CD4-positive, alpha-beta T cell (primary cell): ENCODE data around the gene CDK5RAP2. TPM values are rescaled to one million over a fixed set of nuclear protein-coding genes. Genes with fewer than 3 reads are reported as not detected.

Experiments used
- ATAC-seq: fragments of 200-7000 bp; cut with Tn5 transposase; one replicate; pipeline ENCODE4 v1.10.0; 2022; ENCODE audit warnings: mild to moderate bottlenecking; ENCODE audit not compliant: poor library complexity
- CTCF ChIA-PET: fragments of 350-600 bp; sonication (Branson Sonifier 250); formaldehyde crosslinking; loops from one replicate; lab custom pipeline; 2021; ENCODE audit warnings: antibody characterized with exemption, inconsistent platforms; lab: Charles Lee
- POLR2A ChIA-PET: fragments of 350-600 bp; sonication (Branson Sonifier 250); formaldehyde crosslinking; loops from one replicate; lab custom pipeline; 2021; ENCODE audit warnings: antibody characterized with exemption, inconsistent platforms; lab: Charles Lee
- DNase-seq, 14 experiments: peaks; one replicate each; pipeline ENCODE4 v3.0.0-alpha.2; 2013 to 2020; ENCODE audit warnings: mixed read lengths in 2 of 14
- H3K27ac ChIP-seq, 2 donors: one replicate each; pipeline versions ENCODE4 v1.5.1 to v1.7.0; 2013; ENCODE audit warnings: low read length in 2 of 2, low read depth in 1 of 2, mild to moderate bottlenecking in 1 of 2
- H3K27me3 ChIP-seq, 2 experiments: 1 replicate in 1 of 2; 2 replicates in 1 of 2; pipeline versions ENCODE4 v1.6.1 to v1.7.0; 2013; ENCODE audit warnings: low read length in 2 of 2, control low read depth in 1 of 2, mild to moderate bottlenecking in 1 of 2, moderate library complexity in 1 of 2; ENCODE audit not compliant: insufficient read depth in 2 of 2, control insufficient read depth in 1 of 2
- H3K36me3 ChIP-seq: one replicate; pipeline ENCODE4 v1.6.1; 2013; ENCODE audit warnings: low read length, control low read depth; ENCODE audit not compliant: insufficient read depth
- H3K4me1 ChIP-seq: one replicate; pipeline ENCODE4 v1.6.1; 2013; ENCODE audit warnings: low read length, control low read depth; ENCODE audit not compliant: insufficient read depth
- H3K4me3 ChIP-seq: one replicate; pipeline ENCODE4 v1.5.1; 2013; ENCODE audit warnings: mild to moderate bottlenecking, low read length, moderate library complexity
- H3K9me3 ChIP-seq, 2 experiments: 1 replicate in 1 of 2; 2 replicates in 1 of 2; pipeline versions ENCODE4 v1.6.1 to v1.7.0; 2013; ENCODE audit warnings: low read length in 2 of 2, mild to moderate bottlenecking in 2 of 2, control low read depth in 1 of 2, moderate library complexity in 1 of 2; ENCODE audit not compliant: control insufficient read depth in 1 of 2, insufficient read depth in 1 of 2
- H3K27ac Mint-ChIP-seq: one replicate; pipeline ENCODE4 v1.8.0; 2020; ENCODE audit warnings: mixed read lengths
- H3K27me3 Mint-ChIP-seq: one replicate; pipeline ENCODE4 v1.8.0; 2021; ENCODE audit warnings: mixed read lengths
- H3K36me3 Mint-ChIP-seq: one replicate; pipeline ENCODE4 v1.8.0; 2021; ENCODE audit warnings: low read depth, mixed read lengths
- H3K4me1 Mint-ChIP-seq: one replicate; pipeline ENCODE4 v1.8.0; 2021; ENCODE audit warnings: low read depth, mixed read lengths
- H3K4me3 Mint-ChIP-seq: one replicate; pipeline ENCODE4 v1.8.0; 2020; ENCODE audit warnings: mild to moderate bottlenecking, mixed read lengths
- H3K9me3 Mint-ChIP-seq: one replicate; pipeline ENCODE4 v1.8.0; 2020; ENCODE audit warnings: mixed read lengths
- intact Hi-C, 2 experiments: fragments of 100-400 bp; cut with DNase I in 1 of 2; cut with micrococcal nuclease in 1 of 2; formaldehyde crosslinking; loops; one replicate each; pipeline versions ENCODE4 v1.15.1 to v1.9.0; 2023 to 2025; cut with DNase I, micrococcal nuclease
- total RNA-seq, 174 experiments: library from RNA in 2 of 174; stranded (reverse) in 2 of 174; gene quantifications; one replicate each; pipeline ENCODE4 v1.2.3 and lab custom pipeline; 2021 to 2026
- TF ChIP-seq, protein P1 (sequence below): fragments of 200-600 bp; IDR thresholded peaks from one replicate; pipeline ENCODE4 v1.8.0; 2022; ENCODE audit warnings: antibody characterized with exemption, mild to moderate bottlenecking

Gene CDK5RAP2
- total RNA-seq, 2 experiments from 2014 or later = 55.0 to 56.0 TPM

DNA sequence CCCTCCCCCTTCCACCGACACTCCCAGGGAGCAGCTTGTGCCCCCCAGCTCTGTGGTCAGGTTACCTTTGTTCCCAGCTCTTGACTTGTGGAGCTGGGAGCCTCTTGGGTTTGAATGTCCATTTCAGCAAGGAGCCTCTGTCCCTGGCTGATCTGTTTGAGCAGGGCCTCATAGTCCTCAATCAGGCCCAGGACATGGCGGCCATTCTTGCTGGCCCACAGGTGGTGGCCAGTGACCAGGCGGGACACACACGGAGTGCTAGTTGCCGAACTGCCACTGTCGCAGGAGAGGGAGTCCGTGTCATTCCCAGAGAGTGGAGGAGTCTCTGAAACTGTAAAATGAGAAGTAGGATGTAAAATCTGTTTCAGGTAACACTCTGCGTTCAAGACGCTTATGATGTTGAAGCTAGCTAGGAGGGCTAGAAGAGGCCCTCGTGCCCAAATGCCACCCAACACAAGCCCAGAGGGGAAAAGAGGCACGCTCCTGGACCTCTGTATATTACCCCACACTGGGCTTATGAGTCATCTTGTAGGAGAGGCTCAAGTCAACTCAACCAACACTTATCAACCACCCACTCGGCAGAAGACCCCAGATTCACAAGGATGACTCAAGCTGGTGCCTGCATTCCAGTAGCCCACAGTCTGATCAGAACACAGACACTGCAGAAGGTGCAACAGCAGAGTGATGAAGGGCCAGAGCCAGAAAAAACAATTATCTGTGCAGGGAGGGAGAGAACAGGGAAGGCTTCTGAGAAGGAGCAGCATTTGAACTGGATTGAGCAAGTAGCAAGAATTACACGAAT lies 177.0 kb downstream of the CDK5RAP2 start:
- Mint-ChIP-seq H3K36me3 (peaks cover 93% of the 10 kb centered on the region), H3K4me3 (no peak overlapping the region), H3K9me3 (no peaks in the 10 kb centered on the region), H3K27ac (no peak overlapping the region), H3K27me3 (no peaks in the 10 kb centered on the region), H3K4me1 (peaks cover 1% of the 10 kb centered on the region)
- CTCF ChIA-PET = no interaction called here
- Histone ChIP-seq H3K4me1 (no peaks in the 10 kb centered on the region), H3K36me3 (peaks cover 92% of the 10 kb centered on the region), H3K9me3 (no peaks in the 10 kb centered on the region), H3K4me3 (no peak overlapping the region), H3K27me3 (no peaks in the 10 kb centered on the region), H3K27ac (no peak overlapping the region)
- TF ChIP-seq, protein P1, sequence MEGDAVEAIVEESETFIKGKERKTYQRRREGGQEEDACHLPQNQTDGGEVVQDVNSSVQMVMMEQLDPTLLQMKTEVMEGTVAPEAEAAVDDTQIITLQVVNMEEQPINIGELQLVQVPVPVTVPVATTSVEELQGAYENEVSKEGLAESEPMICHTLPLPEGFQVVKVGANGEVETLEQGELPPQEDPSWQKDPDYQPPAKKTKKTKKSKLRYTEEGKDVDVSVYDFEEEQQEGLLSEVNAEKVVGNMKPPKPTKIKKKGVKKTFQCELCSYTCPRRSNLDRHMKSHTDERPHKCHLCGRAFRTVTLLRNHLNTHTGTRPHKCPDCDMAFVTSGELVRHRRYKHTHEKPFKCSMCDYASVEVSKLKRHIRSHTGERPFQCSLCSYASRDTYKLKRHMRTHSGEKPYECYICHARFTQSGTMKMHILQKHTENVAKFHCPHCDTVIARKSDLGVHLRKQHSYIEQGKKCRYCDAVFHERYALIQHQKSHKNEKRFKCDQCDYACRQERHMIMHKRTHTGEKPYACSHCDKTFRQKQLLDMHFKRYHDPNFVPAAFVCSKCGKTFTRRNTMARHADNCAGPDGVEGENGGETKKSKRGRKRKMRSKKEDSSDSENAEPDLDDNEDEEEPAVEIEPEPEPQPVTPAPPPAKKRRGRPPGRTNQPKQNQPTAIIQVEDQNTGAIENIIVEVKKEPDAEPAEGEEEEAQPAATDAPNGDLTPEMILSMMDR = no peak
- intact Hi-C loops = no loop called here
- ATAC-seq (no peak), DNase-seq (no peak)
- POLR2A ChIA-PET = no interaction called here

DNA sequence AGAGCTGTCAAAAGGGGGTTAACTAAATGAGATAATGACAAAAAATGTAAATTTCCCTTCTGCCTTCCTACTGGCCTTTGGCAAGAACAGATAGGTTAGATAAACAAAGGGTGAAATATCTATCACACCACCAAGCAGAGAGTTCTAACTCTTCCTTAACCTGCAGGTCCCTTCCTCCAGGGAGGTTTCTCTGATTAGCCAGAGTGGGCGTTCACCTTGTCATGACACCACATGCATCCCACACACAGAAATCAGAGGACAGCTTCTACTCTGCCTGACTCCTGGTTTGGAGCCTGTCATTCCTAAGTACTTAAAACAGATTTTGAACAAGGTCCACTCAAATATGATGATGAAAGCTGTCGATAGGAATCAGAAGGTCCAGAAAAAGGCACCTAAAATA lies 180.0 kb downstream of the CDK5RAP2 start:
- Mint-ChIP-seq H3K4me3 (no peak overlapping the region), H3K27ac (no peak overlapping the region), H3K27me3 (no peaks in the 10 kb centered on the region), H3K9me3 (no peaks in the 10 kb centered on the region), H3K36me3 (peaks cover 96% of the 10 kb centered on the region), H3K4me1 (peaks cover 23% of the 10 kb centered on the region)
- Histone ChIP-seq H3K27ac (no peak overlapping the region), H3K27me3 (no peaks in the 10 kb centered on the region), H3K9me3 (no peaks in the 10 kb centered on the region), H3K36me3 (peaks cover 84% of the 10 kb centered on the region), H3K4me1 (no peaks in the 10 kb centered on the region), H3K4me3 (no peak overlapping the region)
- intact Hi-C loops = loop anchor here in 1 of 2 experiments (10.0 kb wide), 1 partner anchor 65 kb away; no protein-coding TSS in a partner anchor
- POLR2A ChIA-PET = no interaction called here
- TF ChIP-seq, protein P1 = no peak
- DNase-seq (no peak), ATAC-seq (no peak)
- CTCF ChIA-PET = no interaction called here

DNA sequence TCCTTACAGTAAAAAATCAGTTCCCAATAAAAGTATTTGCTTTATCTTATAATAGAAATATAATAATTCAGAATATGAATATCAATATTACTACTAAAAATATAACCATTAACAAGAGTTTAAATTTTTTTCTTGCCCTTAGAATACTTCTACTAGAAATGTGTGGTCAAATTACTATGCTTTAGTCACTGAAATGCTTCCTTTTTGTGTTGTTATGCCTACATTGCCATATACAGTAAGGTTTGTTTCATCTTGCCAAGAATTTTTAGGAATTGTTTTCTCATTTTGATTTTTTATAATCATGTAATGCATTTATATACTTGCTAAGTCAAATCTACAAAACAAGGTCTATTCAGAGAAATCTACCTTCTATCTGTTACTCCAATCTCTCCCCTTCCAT lies 181.7 kb downstream of the CDK5RAP2 start:
- peaks cover 14% of the 10 kb centered on the region for H3K4me1 ChIP-seq
- DNase-seq (no peak), ATAC-seq (no peak)
- no peaks in the 10 kb centered on the region for H3K27me3 ChIP-seq
- no peak overlapping the region for H3K4me3 ChIP-seq
- POLR2A ChIA-PET = no interaction called here
- CTCF ChIA-PET = no interaction called here
- H3K36me3 Mint-ChIP-seq = peaks cover 96% of the 10 kb centered on the region
- no peaks in the 10 kb centered on the region for H3K9me3 Mint-ChIP-seq
- H3K27ac ChIP-seq = no peak overlapping the region
- no peaks in the 10 kb centered on the region for H3K27me3 Mint-ChIP-seq
- intact Hi-C loops = loop anchor here in 1 of 2 experiments (10.0 kb wide), 1 partner anchor 63 kb away; no protein-coding TSS in a partner anchor
- peaks cover 35% of the 10 kb centered on the region for H3K4me1 Mint-ChIP-seq
- H3K9me3 ChIP-seq = no peaks in the 10 kb centered on the region
- TF ChIP-seq, protein P1 = no peak
- no peak overlapping the region for H3K4me3 Mint-ChIP-seq
- H3K36me3 ChIP-seq = peaks cover 82% of the 10 kb centered on the region
- no peak overlapping the region for H3K27ac Mint-ChIP-seq
